ENCODE results near the gene TMCC2.

The TMCC2 gene

GRCh38 chr1:205247130-205247921, 19.6 kb downstream of the TMCC2 start:
- DNase-seq (ENCODE audit: low read depth) = peak; percentile 34
- TF ChIP-seq MAX (IDR thresholded peaks at IDR 0.05; ENCODE audit: low read depth, low read length) = no peak
- no peak overlapping the region for H3K4me3 ChIP-seq (ENCODE audit: low read depth, low read length)

GRCh38 chr1:205248793-205249601, 21.3 kb downstream of the TMCC2 start:
- H3K4me3 ChIP-seq (ENCODE audit: low read depth, low read length) = no peak overlapping the region
- no peak for DNase-seq (ENCODE audit: low read depth)
- no peak for TF ChIP-seq MAX (IDR thresholded peaks at IDR 0.05; ENCODE audit: low read depth, low read length)
- TF ChIP-seq CTCF (IDR thresholded peaks at IDR 0.05; ENCODE audit: low read depth, low read length) = no peak
- TF ChIP-seq POLR2A (IDR thresholded peaks at IDR 0.05; ENCODE audit: extremely low read depth, insufficient read length) = no peak
- no peak for TF ChIP-seq MYC (IDR thresholded peaks at IDR 0.05; ENCODE audit: low read depth, low read length)

GRCh38 chr1:205249651-205250050, 21.9 kb downstream of the TMCC2 start:
- TF ChIP-seq MYC (IDR thresholded peaks at IDR 0.05; ENCODE audit: low read depth, low read length) (no peak), CTCF (IDR thresholded peaks at IDR 0.05; ENCODE audit: low read depth, low read length) (no peak), MAX (IDR thresholded peaks at IDR 0.05; ENCODE audit: low read depth, low read length) (no peak), POLR2A (IDR thresholded peaks at IDR 0.05; ENCODE audit: extremely low read depth, insufficient read length) (no peak)
- no peak for DNase-seq (ENCODE audit: low read depth)
- no peak overlapping the region for H3K4me3 ChIP-seq (ENCODE audit: low read depth, low read length)

GRCh38 chr1:205250699-205251098, 23.0 kb downstream of the TMCC2 start:
- no peak for DNase-seq (ENCODE audit: low read depth)
- TF ChIP-seq CTCF (IDR thresholded peaks at IDR 0.05; ENCODE audit: low read depth, low read length) = no peak
- TF ChIP-seq MAX (IDR thresholded peaks at IDR 0.05; ENCODE audit: low read depth, low read length) = no peak
- no peak for TF ChIP-seq POLR2A (IDR thresholded peaks at IDR 0.05; ENCODE audit: extremely low read depth, insufficient read length)
- no peak overlapping the region for H3K4me3 ChIP-seq (ENCODE audit: low read depth, low read length)

- no peak for TF ChIP-seq MAX (IDR thresholded peaks at IDR 0.05; ENCODE audit: low read depth, low read length)
- no peak for TF ChIP-seq CTCF (IDR thresholded peaks at IDR 0.05; ENCODE audit: low read depth, low read length)
- TF ChIP-seq MYC (IDR thresholded peaks at IDR 0.05; ENCODE audit: low read depth, low read length) = no peak
- TF ChIP-seq POLR2A (IDR thresholded peaks at IDR 0.05; ENCODE audit: extremely low read depth, insufficient read length) = no peak
- DNase-seq (ENCODE audit: low read depth) = no peak
These were observed 23.8 kb downstream of the TMCC2 start for GRCh38 chr1:205251576-205251975.

More at GRCh38 chr1:205251576-205251975, 23.8 kb downstream of the TMCC2 start:
- no peak overlapping the region for H3K4me3 ChIP-seq (ENCODE audit: low read depth, low read length)
